Stimulated activated CD8-positive, alpha-beta memory T cell treated with anti-CD3 and anti-CD28 coated beads, Interleukin-4, amount 100 ng/mL, for 1 hour (primary cell): ENCODE results near the gene PALLD.

Experiments used
- DNase-seq, 2 donors: peaks; one replicate each; pipeline ENCODE4 v3.0.0-alpha.2; 2020; ENCODE audit warnings: low read depth in 2 of 2, low spot score in 1 of 2

PALLD gene

DNA sequence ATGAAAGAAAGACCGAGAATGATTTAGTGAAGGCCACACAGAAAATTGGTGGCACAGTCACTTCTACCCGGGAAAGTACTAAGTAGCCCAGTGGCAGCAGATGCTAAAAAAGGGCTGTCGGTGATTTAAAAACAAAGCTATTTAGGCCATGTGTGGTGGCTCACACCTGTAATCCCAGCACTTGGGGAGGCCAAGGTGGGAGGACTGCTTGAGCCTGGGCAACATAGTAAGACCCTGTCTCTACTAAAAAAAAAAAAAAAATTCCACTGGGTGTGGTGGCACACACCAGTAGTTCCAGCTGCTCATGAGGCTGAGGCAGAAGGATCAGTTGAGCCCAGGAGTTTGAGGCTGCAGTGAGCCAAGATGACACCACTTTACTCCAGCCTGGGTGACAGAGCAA lies 369.0 kb downstream of the PALLD start:
- no peak for DNase-seq

DNA sequence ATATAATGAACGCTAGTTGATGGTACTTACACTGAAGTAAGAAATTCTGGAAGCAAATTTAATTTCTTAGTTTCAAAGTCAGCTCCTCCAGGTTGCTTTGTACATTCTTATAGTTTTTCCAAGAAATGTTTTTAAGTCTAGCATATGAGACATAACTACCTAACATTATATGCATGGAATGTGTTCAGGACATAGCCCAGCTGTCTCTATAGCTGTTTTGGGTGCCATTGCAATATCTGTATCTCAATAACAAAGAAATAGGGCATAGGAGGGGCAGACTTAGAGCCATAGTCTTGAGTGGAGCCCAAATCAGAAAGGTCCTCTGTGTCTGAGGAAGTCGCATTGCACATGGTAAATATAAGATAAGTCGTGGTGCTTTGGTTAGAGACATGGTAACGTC lies 369.8 kb downstream of the PALLD start:
- no peak for DNase-seq

DNA sequence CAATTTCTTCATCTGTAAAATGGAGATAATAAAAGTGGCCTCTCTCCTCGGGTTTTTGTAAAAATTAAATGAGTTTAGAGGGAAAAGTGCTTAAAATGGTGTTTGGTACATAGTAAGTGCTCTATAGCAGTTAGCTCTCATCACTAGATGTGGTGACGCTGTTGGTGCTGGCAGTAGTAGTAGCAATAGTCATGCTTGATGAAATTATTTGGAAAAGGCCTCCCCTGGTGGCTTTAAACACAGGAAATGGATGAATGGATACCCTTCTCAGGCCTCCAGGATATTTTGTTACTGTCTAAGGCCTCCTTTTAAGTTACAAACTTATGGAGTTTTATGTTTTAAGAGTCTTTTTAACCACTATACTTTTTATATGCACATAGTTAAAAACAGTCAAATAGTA lies 370.3 kb downstream of the PALLD start:
- no peak for DNase-seq

DNA sequence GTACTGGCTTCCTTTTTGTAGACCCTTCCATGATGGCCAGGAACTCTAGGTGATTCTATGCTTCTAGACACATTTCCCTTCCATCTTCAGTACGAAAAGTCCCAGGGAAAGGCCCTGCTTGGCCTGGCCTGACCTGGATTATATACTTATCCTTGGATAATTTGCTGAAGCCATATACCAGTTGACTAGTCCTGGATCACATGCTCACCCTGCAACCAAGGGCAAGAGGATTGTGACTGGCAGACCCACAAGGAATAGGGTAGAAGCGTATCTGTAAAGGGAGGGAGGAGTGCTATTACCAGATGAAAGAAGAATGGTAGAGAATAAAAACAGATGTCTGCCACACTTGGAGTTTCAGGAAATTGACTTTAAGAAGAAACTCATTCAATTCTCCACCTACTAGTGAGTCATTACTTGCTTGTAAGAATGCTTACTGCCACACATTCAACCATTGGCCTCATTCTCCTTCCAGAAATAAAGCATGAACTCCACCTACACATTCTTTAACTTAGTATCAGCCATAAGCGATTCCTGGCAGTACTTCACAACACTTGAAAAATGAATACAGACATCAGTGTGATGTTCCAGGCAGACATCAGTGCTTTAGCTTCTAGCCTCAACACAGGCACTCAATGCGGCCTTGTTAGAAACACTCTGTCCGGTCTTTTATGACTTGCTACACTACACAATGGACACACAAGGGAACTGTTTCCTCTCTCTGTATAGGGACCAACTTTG lies 371.4 kb downstream of the PALLD start:
- DNase-seq, result no peak

DNA sequence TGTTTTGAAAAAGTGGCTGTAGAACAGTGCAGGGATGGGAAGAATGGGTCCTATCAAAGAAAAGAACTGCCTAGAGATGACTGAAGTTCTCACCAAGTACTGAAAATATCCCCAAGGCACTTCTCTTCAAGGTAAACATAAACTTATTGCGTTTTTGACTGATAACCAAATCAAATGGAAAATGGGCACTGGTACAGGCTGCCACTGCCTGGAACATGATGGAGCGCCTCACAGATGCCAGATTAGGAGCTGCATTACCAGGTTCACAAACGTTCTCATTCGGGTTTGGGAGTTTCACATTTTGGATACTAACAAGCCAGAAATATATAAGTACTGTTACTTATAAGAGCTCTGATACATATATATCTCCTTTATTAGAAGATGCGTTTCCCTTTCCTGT lies 371.9 kb downstream of the PALLD start:
- DNase-seq, result no peak

DNA sequence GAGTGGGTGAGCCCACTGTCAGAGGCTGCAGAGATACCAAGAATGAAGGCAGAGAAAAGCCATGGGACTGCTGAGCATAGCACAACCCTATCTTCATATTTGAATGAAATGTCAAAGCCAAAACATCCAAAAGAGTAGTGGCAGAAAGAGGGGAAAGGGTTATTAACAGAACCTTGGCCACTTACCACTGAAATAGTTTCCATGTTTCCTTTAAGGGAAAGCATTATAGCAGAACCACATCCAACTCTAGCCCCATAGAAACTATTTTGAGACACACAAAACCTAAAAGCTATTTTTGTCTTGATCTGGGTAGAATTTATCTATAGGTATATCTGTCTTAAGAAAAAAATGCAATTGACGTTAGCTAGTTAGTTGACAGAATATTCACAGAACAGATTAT lies 373.2 kb downstream of the PALLD start:
- no peak for DNase-seq

DNA sequence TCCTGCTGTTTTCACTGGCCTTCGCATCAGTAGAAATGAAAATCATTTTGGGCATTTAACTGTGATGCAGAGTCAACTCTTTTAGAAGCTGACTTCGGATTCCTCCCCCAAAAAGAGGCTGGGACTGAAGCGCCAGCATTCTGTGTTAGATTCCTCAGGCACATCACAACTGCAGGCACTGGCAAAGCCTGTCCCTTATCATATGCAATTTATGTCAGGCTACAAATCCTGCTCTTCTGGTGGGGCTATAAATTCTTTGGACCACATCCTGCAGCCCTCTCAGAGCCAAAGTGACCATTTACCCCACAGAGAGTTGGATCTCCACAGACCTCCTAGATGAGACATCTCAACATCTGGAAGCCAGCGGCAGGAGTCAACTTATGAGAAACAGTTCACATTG lies 374.8 kb downstream of the PALLD start:
- DNase-seq, result no peak

DNA sequence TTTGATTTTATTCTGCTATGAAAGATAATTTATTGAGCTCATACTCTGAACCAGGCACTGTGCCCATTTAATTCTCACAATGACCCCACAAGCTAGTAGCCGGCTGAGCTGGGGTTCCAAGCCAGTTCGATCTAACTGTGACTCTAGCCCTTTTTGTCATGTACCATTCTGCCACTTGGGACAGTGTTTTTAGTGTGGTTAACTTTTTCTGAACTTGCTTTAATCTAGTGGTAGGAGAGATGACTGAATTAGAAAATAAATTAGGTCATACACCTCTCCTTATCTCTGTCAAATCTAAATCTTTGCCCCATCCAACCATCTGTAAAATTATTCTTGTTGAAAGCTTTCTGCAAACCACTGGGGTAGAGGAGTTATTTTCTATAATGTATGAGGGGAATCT lies 377.2 kb downstream of the PALLD start:
- no peak for DNase-seq

DNA sequence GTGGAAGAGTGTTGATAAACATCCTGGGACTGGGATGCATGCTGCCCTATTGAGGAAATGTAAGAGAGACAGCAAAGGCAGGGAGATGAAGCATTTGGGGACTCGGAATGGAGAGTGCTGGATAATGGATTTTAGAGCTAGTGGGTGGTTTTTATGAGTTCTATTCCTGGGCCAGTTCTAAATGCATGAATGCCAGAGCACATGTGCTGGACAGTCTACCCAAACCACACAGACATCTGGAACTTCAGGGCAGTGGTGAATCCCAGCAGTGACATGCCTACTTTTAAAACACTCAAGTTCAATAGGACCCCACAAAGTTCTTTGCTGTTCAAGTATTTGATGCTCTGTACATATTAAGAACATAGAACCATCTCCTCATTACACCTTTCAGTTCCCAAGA lies 379.3 kb downstream of the PALLD start:
- no peak for DNase-seq

DNA sequence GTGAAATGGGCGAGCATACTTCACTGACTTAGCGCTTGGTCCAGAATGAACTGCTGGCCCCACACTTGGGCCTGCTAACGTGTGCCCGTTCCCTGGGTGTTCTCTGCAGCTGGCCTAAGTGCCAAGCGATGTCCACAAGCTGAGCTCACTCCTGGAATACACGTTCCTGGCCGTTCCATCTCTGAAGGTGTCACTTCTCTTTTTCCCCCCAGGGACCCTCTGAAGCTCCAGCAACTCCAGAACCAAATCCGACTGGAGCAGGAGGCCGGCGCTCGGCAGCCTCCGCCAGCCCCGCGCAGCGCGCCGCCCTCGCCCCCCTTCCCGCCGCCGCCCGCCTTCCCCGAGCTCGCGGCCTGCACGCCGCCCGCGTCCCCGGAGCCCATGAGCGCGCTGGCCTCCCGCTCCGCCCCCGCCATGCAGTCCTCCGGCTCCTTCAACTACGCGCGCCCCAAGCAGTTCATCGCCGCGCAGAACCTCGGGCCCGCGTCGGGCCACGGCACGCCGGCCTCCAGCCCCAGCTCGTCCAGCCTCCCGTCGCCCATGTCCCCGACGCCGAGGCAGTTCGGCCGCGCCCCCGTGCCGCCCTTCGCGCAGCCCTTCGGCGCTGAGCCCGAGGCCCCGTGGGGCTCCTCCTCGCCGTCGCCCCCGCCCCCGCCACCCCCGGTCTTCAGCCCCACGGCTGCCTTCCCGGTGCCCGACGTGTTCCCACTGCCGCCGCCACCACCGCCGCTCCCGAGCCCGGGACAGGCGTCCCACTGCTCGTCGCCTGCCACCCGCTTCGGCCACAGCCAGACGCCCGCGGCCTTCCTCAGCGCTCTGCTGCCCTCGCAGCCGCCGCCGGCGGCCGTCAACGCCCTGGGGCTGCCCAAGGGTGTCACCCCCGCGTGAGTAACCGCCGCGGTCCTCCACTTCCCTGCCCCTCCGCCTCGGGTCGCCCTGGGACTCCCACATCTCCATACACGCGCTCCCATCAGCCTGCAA lies 380.9 kb downstream of the PALLD start:
- no peak for DNase-seq

DNA sequence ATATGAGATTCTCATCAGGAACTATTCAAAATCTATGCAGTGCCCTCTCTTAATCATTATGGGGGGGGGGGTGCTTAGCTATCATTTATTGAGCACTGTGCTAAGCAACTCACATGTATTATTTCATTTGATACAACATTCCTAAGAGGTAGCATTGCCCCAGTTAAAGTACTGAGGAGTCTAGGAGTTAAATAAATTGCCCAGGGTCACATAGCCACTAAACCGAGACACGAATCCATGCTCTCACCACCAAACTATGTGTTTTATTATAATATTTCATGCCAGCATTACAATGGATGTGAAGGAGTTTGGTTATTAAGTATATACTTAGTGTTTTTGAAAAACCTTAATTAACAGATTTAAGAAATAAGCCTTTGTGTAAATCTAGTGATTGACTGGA lies 381.8 kb downstream of the PALLD start:
- DNase-seq, result no peak

DNA sequence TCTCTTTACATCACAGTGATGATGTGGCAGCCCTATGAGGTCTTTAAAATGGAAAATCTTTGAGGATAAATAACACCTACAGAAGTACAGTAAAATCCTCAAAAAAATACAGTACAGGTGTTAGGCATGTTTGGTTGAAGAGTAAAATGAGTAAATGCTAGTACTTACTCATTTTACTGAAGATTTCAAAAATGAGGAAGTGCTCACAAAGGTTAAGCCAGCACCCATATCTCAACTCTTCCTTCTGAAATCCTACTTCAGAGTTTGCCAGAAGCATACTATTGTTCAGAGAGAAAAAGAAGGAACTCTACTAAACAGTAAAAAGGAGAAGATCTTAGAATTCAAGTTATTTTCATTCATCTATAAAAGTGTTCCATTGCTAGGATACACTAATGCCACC lies 382.3 kb downstream of the PALLD start:
- DNase-seq, result no peak

DNA sequence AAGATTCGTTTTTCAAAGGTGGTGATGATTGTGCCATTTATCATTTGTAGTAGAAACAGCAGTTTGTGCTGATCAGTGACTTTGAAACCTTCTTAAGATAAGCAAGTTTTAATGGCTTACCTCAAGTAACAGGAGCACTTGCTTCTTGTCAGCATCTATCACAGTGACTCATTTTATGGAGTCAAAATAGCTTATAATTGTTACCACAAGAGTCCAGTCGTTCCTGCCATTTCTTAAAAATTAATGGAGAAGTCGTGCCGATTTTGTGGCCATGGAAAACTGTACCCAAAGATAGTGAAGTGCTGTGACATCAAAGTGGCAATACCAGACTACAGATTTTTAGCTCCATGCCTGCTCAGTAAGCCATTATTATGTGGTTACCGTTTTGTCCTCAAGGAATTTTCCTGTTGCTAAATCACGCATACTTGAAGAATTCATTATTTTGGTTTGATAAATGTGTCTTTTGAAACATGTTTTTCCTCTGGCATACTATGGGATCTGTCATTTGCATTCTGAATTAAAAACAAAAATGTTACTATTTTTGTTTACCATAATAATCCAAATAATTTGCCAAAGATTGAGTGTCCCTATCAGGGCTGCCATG lies 383.3 kb downstream of the PALLD start:
- DNase-seq, result no peak

DNA sequence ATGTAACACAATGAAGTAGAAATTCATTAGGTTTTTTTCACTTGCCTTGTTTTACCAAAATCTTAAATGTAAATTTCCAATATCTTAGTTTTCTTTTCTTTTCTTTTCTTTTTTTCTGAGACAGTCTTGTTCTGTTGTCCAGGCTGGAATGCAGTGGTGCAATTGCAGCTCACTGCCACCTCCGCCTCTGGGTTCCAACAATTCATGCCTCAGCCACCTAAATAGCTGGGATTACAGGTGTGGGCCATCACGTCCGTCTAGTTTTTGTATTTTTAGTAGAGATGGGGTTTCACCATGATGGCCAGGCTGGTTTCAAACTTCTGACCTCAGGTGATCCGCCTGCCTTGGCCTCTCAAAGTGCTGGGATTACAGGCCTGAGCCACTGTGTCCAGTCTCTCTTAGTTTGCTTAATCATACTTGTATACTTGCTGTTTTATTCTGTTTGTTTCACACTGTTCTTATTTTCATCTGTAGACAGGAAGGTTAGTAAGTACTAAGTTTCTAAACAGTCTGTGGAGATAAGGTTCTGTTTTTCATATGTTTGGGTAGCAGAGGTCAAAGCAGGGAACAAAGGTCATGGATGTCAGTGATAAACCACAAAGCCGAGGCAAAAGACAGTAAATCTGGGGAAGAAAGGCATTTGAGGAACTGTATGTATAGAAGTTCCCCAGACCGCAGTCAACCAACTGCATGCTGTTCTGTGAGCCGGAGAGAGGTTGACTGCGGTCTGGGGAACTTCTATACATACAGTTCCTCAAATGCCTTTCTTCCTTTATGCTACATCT lies 384.2 kb downstream of the PALLD start:
- no peak for DNase-seq

DNA sequence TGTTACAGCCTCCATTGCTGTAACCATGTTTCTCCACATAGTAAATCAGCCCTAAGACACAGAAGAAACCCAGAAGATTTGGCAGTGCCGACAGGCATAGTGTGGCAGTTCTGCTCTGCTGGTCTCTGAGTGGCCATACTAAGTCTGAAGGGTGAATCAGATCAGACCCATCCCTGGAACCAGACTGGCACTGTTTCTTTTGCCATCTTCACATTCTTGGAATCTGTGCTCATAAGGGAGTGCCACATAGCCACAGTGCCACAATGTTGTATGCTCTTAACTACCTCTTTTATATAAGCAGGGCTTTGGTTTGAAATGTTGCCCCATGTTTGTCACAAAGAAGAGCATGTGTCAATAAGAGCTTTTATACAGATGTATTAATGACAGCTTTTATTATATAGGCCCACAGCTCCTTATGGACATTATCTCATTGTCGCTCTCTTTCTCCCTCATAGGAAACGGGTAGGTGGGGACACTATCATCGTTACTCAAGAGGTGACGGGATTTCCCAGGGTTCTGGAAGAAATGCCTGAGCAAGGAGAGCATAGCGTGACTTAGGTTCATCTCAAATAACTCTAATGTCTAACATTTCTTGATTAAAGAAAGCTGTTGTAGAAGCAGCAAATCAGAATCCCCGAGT lies 385.0 kb downstream of the PALLD start:
- no peak for DNase-seq

DNA sequence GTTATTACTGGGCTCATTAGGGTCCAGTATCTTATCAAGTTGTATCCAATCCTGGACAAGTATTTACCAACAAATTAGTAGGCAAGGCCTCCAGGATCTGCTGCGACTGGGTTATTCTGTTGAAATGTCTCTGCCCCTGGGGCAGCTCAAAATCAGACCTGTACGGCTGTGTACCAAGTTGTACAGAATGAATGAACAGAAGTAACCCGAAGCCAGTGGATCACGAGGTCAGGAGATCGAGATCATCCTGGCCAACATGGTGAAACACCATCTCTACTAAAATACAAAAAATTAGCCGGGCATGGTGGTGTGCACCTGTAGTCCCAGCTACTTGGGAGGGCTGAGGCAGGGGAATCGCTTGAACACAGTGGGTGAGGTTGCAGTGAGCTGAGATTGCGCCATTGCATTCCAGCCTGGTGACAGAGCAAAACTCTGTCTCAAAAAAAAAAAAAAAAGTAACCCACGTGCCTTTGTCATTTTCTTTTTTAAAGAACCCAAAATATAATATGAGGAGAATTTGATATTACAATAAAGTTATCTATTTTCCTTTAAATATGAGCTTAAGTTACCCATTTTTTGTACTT lies 385.9 kb downstream of the PALLD start:
- no peak for DNase-seq

DNA sequence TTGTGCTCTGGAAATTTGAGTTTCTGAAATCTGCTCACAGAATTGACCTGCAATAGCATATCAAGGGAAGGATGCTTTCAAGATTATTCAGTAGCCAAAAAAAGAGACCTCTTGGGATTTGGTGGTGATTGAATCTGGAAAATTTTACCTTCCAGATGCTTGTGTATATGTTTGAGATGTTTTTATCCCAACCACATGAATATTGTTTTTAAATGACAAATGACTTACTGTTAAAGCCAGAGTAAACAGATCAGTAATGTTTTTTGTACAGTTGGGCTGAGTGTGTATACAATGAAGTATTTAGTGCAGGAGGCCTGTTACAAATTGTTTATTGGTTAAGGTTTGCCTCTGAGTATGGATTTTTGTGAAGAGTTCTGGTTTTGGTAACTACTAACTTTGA lies 386.7 kb downstream of the PALLD start:
- DNase-seq, result no peak

DNA sequence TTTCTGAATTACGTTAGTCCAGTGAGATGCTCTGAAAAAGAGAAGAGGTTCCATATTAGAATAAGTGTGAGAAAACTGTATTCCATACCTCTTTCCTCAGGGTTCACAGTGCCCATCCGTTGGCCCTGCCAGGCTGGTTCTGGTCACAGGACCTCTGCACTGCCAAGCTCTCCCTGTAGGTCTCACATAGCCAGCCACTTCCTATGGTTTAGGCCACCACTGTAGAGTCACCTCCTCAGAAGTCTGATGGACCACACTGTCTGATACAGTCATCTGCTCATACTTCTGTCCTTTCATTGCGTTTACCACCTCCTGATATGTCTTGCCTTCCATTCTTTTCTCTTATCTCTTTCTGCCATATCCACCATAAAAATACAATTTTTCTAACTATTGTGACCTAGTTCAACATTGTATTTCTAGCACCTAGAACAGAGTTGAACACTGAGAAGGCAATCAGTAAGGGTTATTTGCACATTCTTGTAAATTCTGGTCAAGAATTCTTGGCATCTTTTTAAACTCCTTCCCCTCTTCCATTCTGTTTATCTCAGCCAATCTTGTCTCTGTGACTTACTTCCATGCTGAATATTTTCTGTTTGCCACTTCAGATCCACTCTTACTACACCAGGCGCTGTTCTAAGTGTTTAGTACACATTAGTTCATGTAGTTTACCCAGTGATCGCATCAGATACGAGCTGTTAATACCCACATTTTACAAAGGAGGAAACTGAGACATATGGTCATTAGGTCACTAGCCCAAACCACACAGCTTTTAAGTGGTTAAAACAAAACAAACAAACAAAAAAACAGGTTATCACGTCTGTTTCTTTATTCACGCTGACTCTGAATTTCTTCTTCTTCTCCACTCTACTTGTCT lies 387.6 kb downstream of the PALLD start:
- DNase-seq, result no peak

DNA sequence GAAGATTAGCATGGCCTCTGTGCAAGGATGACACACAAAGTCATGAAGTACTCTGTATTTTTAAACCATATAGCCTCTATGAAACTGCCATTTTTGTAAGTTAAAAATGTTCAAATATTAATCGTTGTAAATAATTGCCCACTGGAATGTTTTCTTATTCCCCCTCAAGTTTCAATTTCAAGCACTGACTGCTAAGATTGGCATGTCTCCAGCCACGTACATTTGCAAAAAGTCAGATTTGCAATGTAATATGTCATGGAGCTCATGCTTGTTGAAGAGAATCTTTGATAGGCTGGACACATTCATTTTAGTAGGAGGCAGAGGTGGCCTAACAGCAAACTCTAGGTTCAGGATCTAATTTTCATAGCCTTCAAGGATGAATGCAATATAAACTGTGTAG lies 388.5 kb downstream of the PALLD start:
- no peak for DNase-seq
